ENCODE measurements around the gene SNTG2. TPM values are rescaled to one million over a fixed set of nuclear protein-coding genes. Genes with fewer than 3 reads are reported as not detected.

Gene SNTG2
- total and polyA plus RNA-seq, 10 of the 15 experiments (the other 5 are each of a cell fraction or from before 2014, with no cell fraction given), result not detected

DNA sequence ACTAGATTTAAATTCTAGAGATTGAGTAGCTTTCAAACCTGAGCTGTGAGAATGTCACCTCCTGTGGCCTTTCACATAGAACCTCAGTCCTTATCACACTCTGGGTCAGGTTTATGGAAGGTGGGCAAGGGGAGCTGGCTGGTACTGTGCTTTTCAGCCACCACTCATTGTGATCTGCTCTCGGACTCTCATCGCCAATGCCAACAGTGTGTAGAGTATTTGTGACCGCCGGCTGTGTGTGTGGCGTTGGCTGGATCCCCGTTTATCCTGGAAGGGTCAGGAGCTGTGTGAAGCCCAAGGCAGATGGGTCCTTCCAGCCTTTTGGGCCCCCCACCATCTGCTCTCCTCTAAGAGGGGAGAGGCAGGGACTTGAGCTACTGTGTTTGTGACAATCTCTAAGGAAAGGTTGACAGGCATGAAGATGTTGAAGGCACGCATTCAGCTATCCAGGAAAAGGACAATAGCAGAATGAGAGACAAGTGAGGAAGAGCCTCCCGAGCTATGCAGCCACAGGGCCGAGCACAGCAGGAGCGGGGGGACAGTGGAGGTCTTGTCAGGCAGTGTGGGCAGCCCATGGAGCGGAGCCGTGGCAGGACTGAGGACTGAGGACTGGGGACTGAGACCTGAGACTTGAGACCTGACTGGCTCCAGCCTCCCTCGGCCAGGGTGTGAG lies 355.5 kb downstream of the SNTG2 start:
- H3K4me1 ChIP-seq (ENCODE audit: control insufficient read depth, insufficient read depth, low read length), result no peaks in the 10 kb centered on the region
- no peak overlapping the region for H2AFZ ChIP-seq (ENCODE audit: control insufficient read depth, low read depth, low read length)
- BruUV-seq (replicated peaks), result no TSS peak
- ChIA-PET SMC1A (ENCODE audit: uncharacterized antibody, unreplicated experiment) (no interaction called here), RAD21 (ENCODE audit: unreplicated experiment) (no interaction called here), CTCF (no interaction called here), POLR2A (no interaction called here)
- no peak overlapping the region for H3K9ac ChIP-seq (ENCODE audit: control insufficient read depth, insufficient read depth, low read length)
- no peaks in the 10 kb centered on the region for H3K36me3 ChIP-seq (ENCODE audit: control insufficient read depth in 2 of 2, insufficient read depth in 2 of 2, low read length in 1 of 2)
- 47% methylated on average over 13 of the region's 13 CpGs for WGBS (ENCODE audit: insufficient coverage, insufficient replicate concordance, low lambda C conversion rate, missing lambda C conversion rate)
- intact Hi-C loops (cut with micrococcal nuclease; ENCODE audit: unreplicated experiment), result no loop called here
- H4K20me1 ChIP-seq (ENCODE audit: control insufficient read depth, insufficient read depth), result no peaks in the 10 kb centered on the region
- ATAC-seq (no peak), DNase-seq (ENCODE audit: low read depth, low spot score) (no peak), FAIRE-seq (no peak)
- no peak overlapping the region for H3K27ac ChIP-seq (ENCODE audit: control insufficient read depth, insufficient read depth)
- in situ Hi-C loops (cut with MboI), result no loop called here
- no peak overlapping the region for H3K4me2 ChIP-seq (ENCODE audit: control insufficient read depth, insufficient read depth)
- no peaks in the 10 kb centered on the region for H3K79me2 ChIP-seq (ENCODE audit: control insufficient read depth, insufficient read depth, low read length)
- no peak for TF ChIP-seq MEF2B (IDR thresholded peaks at IDR 0.05; ENCODE audit: partially characterized antibody, poor library complexity, severe bottlenecking)
- TF ChIP-seq BACH1 (IDR thresholded peaks at IDR 0.05; ENCODE audit: borderline replicate concordance), result no peak
- no peak for TF ChIP-seq PML (IDR thresholded peaks at IDR 0.05; ENCODE audit: low read length)
- TF ChIP-seq RELA (IDR thresholded peaks at IDR 0.05; ENCODE audit: borderline replicate concordance, partially characterized antibody), result no peak
- no peak for TF ChIP-seq HDAC2 (IDR thresholded peaks at IDR 0.05)
- TF ChIP-seq SUZ12 (IDR thresholded peaks at IDR 0.05; ENCODE audit: unreplicated experiment), result no peak
- TF ChIP-seq BHLHE40 (IDR thresholded peaks at IDR 0.05; ENCODE audit: borderline replicate concordance in 1 of 2, low read depth in 2 of 2, low read length in 1 of 2), result no peak
- TF ChIP-seq PAX5 (IDR thresholded peaks at IDR 0.05; ENCODE audit: borderline replicate concordance, low read depth, low read length), result no peak
- no peaks in the 10 kb centered on the region for H3K27me3 ChIP-seq (replicated peaks in 1 of 2; ENCODE audit: control insufficient read depth in 2 of 2, insufficient read depth in 2 of 2, low read length in 1 of 2)
- H3K4me3 ChIP-seq, result no peak overlapping the region
- no peaks in the 10 kb centered on the region for H3K9me3 ChIP-seq (replicated peaks; ENCODE audit: control insufficient read depth, insufficient read depth, low read length)
